Dermis blood vessel endothelial cell (primary cell): ENCODE data around the gene CHST7. TPM values are rescaled to one million over a fixed set of nuclear protein-coding genes. Genes with fewer than 3 reads are reported as not detected.

Experiments
- DNase-seq: peaks from one replicate; pipeline ENCODE4 v3.0.0; 2010
- total RNA-seq: library from RNA; depleted of rRNA; stranded (reverse); fragments of >200 nt; gene quantifications from 2 replicates; pipeline ENCODE4 v1.2.3, GENCODE V29; 2014

The CHST7 gene
- total RNA-seq, 1 donor from 2014 or later: 68.4 TPM

GRCh38 chrX:46610070-46610658 lies 36.6 kb downstream of the CHST7 start:
- DNase-seq: no peak

DNA sequence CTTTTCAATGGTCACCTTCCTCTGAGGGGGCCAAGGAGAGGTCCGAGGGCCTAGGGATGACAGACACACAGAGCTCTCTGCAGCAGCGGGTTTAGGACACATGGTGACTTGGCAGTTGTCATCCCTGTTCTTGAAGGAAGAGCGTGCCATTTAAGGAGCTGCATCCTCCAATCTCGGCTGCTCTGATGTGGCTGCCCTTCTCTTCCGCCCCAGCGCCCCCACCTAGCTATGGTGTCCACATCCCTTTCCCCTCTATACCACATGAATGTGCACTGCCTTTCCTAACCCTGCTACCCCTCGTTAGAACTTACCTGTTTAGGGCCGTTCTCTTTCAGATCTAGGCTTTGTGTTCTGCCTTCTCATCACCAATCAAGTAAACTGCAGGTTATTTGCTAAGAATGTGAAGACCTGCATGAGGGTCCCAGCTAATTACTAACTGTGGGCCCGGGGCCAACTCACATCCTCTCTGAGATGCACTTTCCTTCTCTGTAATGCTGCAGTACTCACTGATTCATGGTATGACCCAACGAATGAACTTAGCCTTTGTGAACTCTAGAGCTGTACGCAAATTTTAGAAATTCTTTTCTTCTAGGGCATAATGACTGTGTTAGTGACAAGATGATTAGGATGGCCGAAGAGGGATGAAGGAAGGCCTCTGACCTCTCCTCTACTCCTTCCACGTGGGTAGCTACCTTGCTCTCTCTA lies 38.2 kb downstream of the CHST7 start:
- no peak for DNase-seq

DNA sequence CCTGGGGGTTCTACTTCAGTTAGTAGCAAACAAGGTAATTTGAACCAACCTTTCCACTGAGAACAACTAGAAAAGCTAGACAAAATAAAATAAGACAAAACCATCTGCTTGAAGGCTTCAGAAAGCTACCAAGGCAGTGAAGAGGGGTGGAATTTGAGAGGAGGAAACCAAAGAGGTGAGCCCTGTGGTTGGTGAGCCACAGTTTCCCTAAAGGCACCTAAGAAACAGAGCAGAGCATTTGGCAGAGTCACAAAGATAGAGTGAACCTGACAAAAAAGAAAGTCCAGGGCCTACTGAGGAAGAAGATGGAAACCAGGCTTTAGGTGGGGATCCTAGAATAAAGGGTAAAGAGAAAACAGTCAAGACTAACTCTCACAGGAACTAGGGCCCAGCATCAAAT lies 44.3 kb downstream of the CHST7 start:
- no peak for DNase-seq

- DNase-seq: no peak
Observed at GRCh38 chrX:46618947-46619346, 45.4 kb downstream of the CHST7 start.

GRCh38 chrX:46620505-46620904 lies 46.9 kb downstream of the CHST7 start:
- DNase-seq: no peak

DNA sequence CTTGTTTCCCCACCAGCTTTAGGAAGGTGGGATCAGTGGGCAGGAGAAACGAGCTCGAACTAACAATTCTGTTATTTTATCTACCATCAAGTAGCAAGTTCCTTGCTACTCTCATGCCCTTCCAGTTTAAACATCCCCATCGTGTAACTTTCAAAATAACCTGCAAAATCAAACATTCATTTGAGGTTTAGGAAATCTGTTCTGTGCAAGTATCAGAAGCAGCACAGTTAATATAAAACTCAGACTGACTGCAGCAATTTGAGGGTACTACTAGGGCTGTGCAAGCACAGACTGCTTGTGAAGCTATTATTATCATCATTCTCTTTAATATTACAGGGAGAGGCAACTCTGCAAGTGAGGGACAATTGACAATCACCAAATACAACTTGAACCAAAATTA lies 48.0 kb downstream of the CHST7 start:
- no peak for DNase-seq

- DNase-seq: no peak
Observed at GRCh38 chrX:46624090-46624786, 50.7 kb downstream of the CHST7 start.

GRCh38 chrX:46626566-46626965 lies 53.0 kb downstream of the CHST7 start:
- peak; percentile 92 for DNase-seq

- no peak for DNase-seq
Observed at GRCh38 chrX:46627062-46627461, 53.5 kb downstream of the CHST7 start.

GRCh38 chrX:46627711-46628419 lies 54.3 kb downstream of the CHST7 start:
- DNase-seq: peak; percentile 60

DNA sequence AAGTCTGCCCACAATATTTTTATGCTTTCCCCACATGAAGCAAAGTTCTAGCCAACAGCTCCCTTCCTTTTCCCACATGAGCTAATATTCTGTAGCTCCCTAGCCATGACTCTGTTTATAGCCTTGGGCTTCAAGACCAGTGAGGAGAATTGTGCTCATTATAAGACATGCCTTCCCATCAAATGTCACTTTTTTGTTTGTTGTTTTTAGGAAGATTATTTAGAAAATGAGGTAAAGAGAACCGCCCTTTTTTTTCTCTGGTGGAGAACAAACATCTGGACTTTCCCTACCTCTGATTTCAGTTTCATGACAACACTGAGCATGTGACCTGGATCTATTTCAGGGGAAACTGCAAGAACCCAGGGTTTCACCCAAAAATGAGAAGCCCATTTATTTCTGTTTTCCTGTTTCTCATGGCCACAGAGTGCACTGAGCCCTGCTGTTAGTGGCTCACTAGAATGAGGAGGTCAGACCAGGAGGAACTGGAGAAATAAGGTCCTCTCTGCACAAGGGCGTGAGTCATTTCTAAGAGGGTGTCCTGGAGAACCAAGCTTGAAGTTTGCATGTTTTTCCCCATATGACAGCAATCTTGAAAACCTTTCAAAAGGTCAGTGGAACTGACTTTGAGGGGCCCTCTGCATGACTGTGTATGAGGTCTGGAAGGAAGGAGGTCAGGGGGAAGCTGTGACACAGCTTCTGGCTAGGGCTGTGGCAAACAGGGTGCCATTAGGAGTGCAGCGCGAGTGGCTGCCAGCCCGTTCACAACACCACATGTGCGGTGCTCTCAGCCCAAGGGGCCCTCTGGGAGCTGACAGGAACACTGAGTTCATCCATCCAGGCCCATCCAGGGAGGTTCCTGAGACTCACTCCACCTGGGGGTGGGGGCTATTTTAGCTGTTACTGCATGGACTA lies 55.2 kb downstream of the CHST7 start:
- DNase-seq: peak; percentile 46

DNA sequence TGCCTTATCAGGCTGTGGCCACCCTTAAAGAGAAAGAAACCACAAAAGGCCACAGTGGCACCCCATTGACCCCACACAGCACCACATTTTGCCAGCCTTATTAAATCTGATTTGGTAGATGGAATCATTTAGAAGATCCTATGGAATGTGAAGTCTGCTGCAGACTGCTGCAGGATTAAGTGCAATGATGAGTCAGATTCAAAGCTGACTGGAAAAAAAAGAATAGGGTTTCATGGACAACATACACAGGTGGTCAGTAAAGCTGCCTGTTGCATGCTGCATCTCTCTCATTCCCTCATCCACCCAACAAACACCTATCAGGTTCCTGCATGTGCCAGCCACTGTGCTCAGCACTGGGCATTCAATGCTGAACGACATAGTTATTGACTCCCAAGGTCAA lies 56.6 kb downstream of the CHST7 start:
- DNase-seq: no peak

DNA sequence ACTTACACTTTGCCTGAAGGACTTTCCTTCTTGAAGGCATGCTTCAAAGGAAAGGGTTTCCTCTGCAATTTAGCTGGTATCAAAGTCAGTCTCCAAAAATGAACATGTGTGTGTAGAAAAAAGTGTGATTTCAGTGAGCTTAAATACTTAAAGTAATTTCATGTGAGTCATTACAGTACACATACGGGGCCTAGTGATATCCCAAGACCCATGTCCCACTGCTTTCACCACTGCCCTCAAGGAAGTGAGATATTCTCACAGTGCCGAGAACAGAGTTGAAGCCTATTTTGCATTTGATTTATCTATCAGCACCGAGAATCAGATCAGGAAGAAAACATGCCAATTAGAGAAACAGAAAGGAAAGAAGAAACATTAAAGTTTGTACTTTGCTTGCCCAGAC lies 61.0 kb downstream of the CHST7 start:
- DNase-seq: no peak

DNA sequence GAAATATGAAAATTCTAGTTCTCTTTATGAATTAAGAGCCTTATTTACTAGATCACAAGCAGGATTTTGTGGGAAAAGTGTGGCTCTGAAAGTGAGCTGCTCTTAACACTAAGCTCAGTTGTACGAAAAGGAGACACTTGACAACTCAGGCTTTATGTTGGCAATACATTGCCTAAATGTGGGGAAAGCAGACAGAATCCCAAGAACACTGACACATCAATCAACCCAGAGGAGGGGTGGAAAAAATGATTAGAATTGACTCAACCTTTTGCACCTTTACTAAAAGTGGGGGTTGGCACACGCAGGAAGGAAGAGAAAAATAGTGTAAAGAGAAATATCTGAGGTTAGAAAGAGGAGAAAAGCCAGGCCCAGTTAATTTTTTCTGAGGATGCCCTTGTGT lies 61.6 kb downstream of the CHST7 start:
- no peak for DNase-seq

DNA sequence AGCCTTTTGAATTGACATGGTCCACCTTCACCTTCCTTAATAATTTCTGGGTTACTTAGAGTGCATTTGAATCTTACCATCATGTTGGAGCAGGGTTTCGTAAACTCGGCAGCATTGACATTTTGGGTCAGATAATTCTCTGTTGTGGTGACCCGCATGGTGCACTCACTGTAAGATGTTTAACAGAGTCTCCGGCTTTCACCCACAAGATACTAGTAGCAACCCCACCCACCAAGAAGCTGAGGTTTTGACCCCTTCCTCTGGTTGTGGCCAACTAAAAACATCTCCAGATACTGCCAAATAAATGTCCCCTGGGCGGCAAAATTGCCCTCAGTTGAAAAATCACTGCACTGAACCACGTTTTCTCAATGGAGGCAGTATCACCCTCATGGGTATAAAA lies 62.7 kb downstream of the CHST7 start:
- no peak for DNase-seq

DNA sequence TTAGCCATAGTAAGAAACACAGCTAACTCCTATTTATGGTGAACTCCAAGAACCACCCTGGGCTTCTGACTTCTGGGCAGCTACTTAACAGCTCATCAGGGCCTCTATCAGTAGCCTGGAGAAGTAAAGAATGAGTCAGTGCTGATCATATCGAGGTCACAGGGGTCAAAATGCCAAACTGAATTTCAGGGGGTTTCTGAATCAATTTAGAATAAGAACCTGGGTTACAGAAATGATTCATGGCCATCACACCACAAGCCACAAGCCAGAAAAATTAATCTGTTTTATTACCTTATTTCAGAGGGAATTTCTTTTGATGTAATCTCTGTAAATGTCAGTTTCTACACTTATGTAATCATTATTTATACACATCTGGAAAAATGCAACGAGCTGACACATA lies 64.4 kb downstream of the CHST7 start:
- peak; percentile 18 for DNase-seq

DNA sequence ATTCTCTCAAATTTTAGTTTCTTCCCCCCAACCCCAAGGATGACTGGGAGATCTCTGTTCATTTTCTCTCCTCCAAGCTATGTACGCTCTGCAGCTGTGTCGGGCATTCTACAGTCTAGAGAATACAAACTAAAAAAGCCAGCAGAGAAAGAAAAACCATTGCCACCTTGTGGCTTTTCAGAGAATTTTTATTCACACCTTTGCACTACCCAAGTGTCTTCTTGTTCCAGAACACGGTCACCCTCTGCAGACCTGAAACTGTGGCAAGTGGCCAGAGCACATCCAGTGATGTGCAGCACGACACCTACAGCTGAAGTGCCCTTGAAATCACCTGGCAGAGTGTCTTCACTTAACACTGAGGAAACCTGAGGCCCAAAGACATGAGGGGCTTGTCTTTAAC lies 68.6 kb downstream of the CHST7 start:
- DNase-seq: peak; percentile 65

- DNase-seq: no peak
Observed at GRCh38 chrX:46643636-46644035, 70.1 kb downstream of the CHST7 start.

DNA sequence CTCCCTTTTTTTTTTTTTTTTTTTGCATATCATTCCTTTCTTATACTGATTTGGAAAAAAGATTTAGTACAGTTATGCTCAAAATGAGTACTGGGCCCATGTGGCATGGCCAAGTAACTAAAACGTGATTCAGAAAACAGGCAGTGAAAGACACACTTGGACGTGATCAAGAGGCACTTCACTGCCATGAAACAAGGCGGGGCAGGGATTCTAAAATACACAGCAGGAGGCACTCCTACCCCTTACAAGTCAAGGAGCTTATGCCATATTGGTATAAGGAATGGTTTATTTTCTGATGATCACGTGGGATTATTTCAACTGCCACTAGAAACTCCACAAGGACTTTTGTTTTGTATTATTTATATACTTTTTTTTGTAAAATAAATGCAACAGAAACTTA lies 72.0 kb downstream of the CHST7 start:
- DNase-seq: no peak

DNA sequence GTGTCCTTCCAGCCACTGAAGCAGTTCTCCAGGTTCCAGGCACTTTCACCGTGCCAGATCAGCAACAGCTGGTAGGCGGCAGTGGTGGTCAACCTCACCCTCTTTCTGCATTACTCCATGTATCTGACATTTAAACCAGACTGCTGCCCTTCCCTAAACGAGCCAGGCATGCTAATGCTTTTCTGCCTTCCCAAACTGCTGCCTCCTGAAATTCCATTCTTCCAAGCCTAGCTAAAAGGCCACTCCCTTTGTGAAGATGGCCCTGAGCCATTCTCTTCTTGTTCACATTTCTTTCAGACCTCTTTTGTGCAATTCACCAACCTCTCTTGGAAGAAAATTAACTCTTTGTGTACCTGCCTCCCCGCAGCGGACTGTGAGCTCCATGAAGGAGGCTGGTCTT lies 73.7 kb downstream of the CHST7 start:
- no peak for DNase-seq
